Peyer's patch (tissue), 4 donors: ENCODE results near the gene CALHM4. TPM values are rescaled to one million over a fixed set of nuclear protein-coding genes. Genes with fewer than 3 reads are reported as not detected.

Experiments
- DNase-seq, 3 donors: peaks; one replicate each; pipeline ENCODE4 v3.0.0-alpha.2; 2017 to 2019
- H3K27ac ChIP-seq, 4 donors: fragments of 200-600 bp; sonication (generic); one replicate each; pipeline ENCODE4 v1.5.1; 2016 to 2019
- H3K27me3 ChIP-seq, 2 donors: fragments of 200-600 bp; sonication (generic); one replicate each; pipeline ENCODE4 v1.5.1; 2019
- H3K36me3 ChIP-seq, 3 donors: fragments of 200-600 bp; sonication (generic); one replicate each; pipeline ENCODE4 v1.5.1; 2016 to 2019
- H3K4me1 ChIP-seq, 4 donors: fragments of 200-600 bp; sonication (generic); one replicate each; pipeline ENCODE4 v1.5.1; 2016 to 2019
- H3K4me3 ChIP-seq, 4 donors: fragments of 200-600 bp; sonication (generic); 1 replicate in 3 of 4; 2 replicates in 1 of 4; pipeline ENCODE4 v1.5.1; 2016 to 2019; ENCODE audit warnings: mild to moderate bottlenecking in 1 of 4
- H3K9me3 ChIP-seq, 4 donors: fragments of 200-600 bp; sonication (generic); one replicate each; pipeline ENCODE4 v1.5.1; 2016 to 2019; ENCODE audit warnings: mild to moderate bottlenecking in 1 of 4
- POLR2A ChIP-seq, 2 donors: fragments of 450-650 bp; IDR thresholded peaks; one replicate each; pipeline ENCODE4 v1.5.1; 2017; ENCODE audit warnings: antibody characterized with exemption in 2 of 2, mild to moderate bottlenecking in 2 of 2, moderate library complexity in 2 of 2
- total RNA-seq, 4 donors: library from RNA; depleted of rRNA; stranded (reverse); fragments of >200 nt; gene quantifications; one replicate each; pipeline ENCODE4 v1.1.0, GENCODE V29; 2016
- TF ChIP-seq, protein P1 (sequence below), 6 experiments: fragments of 450-650 bp in 4 of 6; fragments of 200-600 bp in 2 of 6; sonication (generic) in 1 of 6; IDR thresholded peaks; one replicate each; pipeline ENCODE4 v1.5.1; 2017 to 2019; ENCODE audit warnings: antibody characterized with exemption in 6 of 6, mild to moderate bottlenecking in 3 of 6, moderate library complexity in 1 of 6

The CALHM4 gene
- total RNA-seq, 4 donors from 2014 or later, result not detected

DNA sequence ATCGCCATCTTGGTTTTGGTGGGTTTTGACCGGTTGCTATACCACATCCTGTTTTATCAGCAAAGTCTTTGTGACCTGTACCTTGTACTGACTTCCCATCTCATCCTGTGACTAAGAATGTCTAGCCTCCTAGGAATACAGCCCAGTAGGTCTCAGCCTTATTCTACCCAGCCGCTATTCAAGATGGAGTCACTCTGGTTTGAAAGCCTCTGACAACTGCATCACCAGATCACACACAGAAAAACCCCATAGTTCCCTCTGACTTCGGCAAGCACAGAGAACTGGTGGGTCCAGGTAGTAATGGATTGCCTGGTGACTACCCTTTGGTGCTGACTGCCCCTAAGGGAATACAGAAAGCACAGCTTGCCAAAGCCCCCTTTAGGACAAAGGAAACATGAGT is 52.4 kb downstream of the CALHM4 start:
- no peaks in the 10 kb centered on the region for H3K27me3 ChIP-seq
- no peak overlapping the region for H3K4me3 ChIP-seq
- no peak for DNase-seq
- H3K27ac ChIP-seq, result no peak overlapping the region
- no peaks in the 10 kb centered on the region for H3K9me3 ChIP-seq
- no peak for TF ChIP-seq POLR2A (IDR thresholded peaks at IDR 0.05)
- TF ChIP-seq, protein P1, sequence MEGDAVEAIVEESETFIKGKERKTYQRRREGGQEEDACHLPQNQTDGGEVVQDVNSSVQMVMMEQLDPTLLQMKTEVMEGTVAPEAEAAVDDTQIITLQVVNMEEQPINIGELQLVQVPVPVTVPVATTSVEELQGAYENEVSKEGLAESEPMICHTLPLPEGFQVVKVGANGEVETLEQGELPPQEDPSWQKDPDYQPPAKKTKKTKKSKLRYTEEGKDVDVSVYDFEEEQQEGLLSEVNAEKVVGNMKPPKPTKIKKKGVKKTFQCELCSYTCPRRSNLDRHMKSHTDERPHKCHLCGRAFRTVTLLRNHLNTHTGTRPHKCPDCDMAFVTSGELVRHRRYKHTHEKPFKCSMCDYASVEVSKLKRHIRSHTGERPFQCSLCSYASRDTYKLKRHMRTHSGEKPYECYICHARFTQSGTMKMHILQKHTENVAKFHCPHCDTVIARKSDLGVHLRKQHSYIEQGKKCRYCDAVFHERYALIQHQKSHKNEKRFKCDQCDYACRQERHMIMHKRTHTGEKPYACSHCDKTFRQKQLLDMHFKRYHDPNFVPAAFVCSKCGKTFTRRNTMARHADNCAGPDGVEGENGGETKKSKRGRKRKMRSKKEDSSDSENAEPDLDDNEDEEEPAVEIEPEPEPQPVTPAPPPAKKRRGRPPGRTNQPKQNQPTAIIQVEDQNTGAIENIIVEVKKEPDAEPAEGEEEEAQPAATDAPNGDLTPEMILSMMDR (IDR thresholded peaks at IDR 0.05), result no peak
- peaks cover 0 to 6% (median 0%) of the 10 kb centered on the region in 3 donors for H3K36me3 ChIP-seq
- H3K4me1 ChIP-seq, result no peaks in the 10 kb centered on the region

Other genes starting within 250 kb of the CALHM4 start
- gene DSE, start 182.8 kb upstream of the CALHM4 start, total RNA-seq, result 10 to 100 TPM; 12.6 to 71.8 (median 16.2) TPM
- gene CALHM6, start 92.4 kb upstream of the CALHM4 start, total RNA-seq, result 10 to 100 TPM in 1 of 4 donors, 1 to 10 TPM in 1, not detected in 2; 2.0 to 14.0 TPM
- under 1 TPM in 3 of 4 donors, not detected in 1; 0.09 to 0.80 (median 0.53) TPM for gene CALHM5, start 42.1 kb upstream of the CALHM4 start, total RNA-seq
- not detected for gene TRAPPC3L, start 8.1 kb upstream of the CALHM4 start, total RNA-seq
- gene RWDD1, start 17.8 kb downstream of the CALHM4 start, total RNA-seq, result 10 to 100 TPM; 13.3 to 40.4 (median 22.4) TPM
- gene RSPH4A, start 62.7 kb downstream of the CALHM4 start, total RNA-seq, result 1 to 10 TPM in 2 of 4 donors, under 1 TPM in 2; 0.35 to 5.0 (median 1.2) TPM
- 10 to 100 TPM; 11.2 to 24.8 (median 14.3) TPM for gene ZUP1, start 115.0 kb downstream of the CALHM4 start, total RNA-seq
- 10 to 100 TPM in 1 of 4 donors, 1 to 10 TPM in 3; 2.8 to 15.7 (median 3.2) TPM for gene KPNA5, start 127.5 kb downstream of the CALHM4 start, total RNA-seq
- not detected for gene FAM162B, start 212.0 kb downstream of the CALHM4 start, total RNA-seq